GM18520 (cell line): ENCODE measurements around the gene KAZN.

ENCODE experiments used
- ATAC-seq: cut with Tn5 transposase; IDR thresholded peaks from one replicate; pipeline ENCODE4 v1.9.1; 2021; ENCODE audit not compliant: unreplicated experiment

Gene KAZN

GRCh38 chr1:14875524-14876509 is 277.3 kb downstream of the KAZN start:
- ATAC-seq = no peak

GRCh38 chr1:14876747-14877146 is 278.3 kb downstream of the KAZN start:
- ATAC-seq = no peak

- no peak for ATAC-seq
Measured at GRCh38 chr1:14877224-14877623, 278.7 kb downstream of the KAZN start.

GRCh38 chr1:14878124-14878523 is 279.6 kb downstream of the KAZN start:
- ATAC-seq = no peak

GRCh38 chr1:14878951-14879350 is 280.5 kb downstream of the KAZN start:
- no peak for ATAC-seq

- ATAC-seq = no peak
Measured at GRCh38 chr1:14880456-14881316, 282.2 kb downstream of the KAZN start.

- peak; percentile 65 for ATAC-seq
Measured at GRCh38 chr1:14881775-14882672, 283.5 kb downstream of the KAZN start.

GRCh38 chr1:14884614-14885175 is 286.2 kb downstream of the KAZN start:
- ATAC-seq = no peak

GRCh38 chr1:14887044-14887566 is 288.6 kb downstream of the KAZN start:
- ATAC-seq = no peak

GRCh38 chr1:14887764-14888350 is 289.4 kb downstream of the KAZN start:
- no peak for ATAC-seq

GRCh38 chr1:14888374-14888773 is 289.9 kb downstream of the KAZN start:
- ATAC-seq = no peak

- ATAC-seq = no peak
Measured at GRCh38 chr1:14889825-14890440, 291.4 kb downstream of the KAZN start.

GRCh38 chr1:14891991-14892390 is 293.5 kb downstream of the KAZN start:
- ATAC-seq = no peak

GRCh38 chr1:14894811-14895560 is 296.5 kb downstream of the KAZN start:
- no peak for ATAC-seq

- no peak for ATAC-seq
Measured at GRCh38 chr1:14895727-14896126, 297.2 kb downstream of the KAZN start.

- ATAC-seq = no peak
Measured at GRCh38 chr1:14896381-14897079, 298.0 kb downstream of the KAZN start.

- no peak for ATAC-seq
Measured at GRCh38 chr1:14897080-14897449, 298.6 kb downstream of the KAZN start.

GRCh38 chr1:14897547-14897946 is 299.1 kb downstream of the KAZN start:
- no peak for ATAC-seq
